ENCODE data around the gene IPO4.

GRCh38 chr14:24149302-24149969 lies 39.2 kb downstream of the IPO4 start:
- no peak for TF ChIP-seq CTCF (IDR thresholded peaks at IDR 0.05 in 2 of 3, conservative IDR thresholded peaks at IDR 0.05 in 1 of 3; ENCODE audit: borderline replicate concordance in 1 of 3, insufficient read depth in 1 of 3, low read depth in 2 of 3, low read length in 2 of 3)
- TF ChIP-seq MAX (IDR thresholded peaks at IDR 0.05), result no peak
- no peak for TF ChIP-seq POLR2A (IDR thresholded peaks at IDR 0.05; ENCODE audit: borderline replicate concordance, extremely low read depth, insufficient read depth, insufficient read length)
- TF ChIP-seq POLR2AphosphoS5 (IDR thresholded peaks at IDR 0.05; ENCODE audit: low read depth, low read length), result no peak
- no peak for TF ChIP-seq ZFX (IDR thresholded peaks at IDR 0.05)
- TF ChIP-seq TCF7L2 (IDR thresholded peaks at IDR 0.05; ENCODE audit: borderline replicate concordance, extremely low read depth, insufficient read depth, insufficient read length), result no peak
- no peak for TF ChIP-seq ZNF274 (IDR thresholded peaks at IDR 0.05; ENCODE audit: low read depth, low read length)
- TF ChIP-seq EZH2phosphoT487 (IDR thresholded peaks at IDR 0.05; ENCODE audit: borderline replicate concordance), result no peak
- no peak for TF ChIP-seq SRF (IDR thresholded peaks at IDR 0.05; ENCODE audit: low read depth)
- no peak for TF ChIP-seq YY1 (IDR thresholded peaks at IDR 0.05; ENCODE audit: extremely low read depth, insufficient replicate concordance, low read depth, low read length)
